AG09309 (cell line): Measurements from ENCODE around the gene FBXO31.

Experiments
- DNase-seq: peaks from one replicate; pipeline ENCODE4 v3.0.0-alpha.2; 2010; ENCODE audit warnings: low read depth
- H3K4me3 ChIP-seq: 2 replicates; pipeline ENCODE4 v1.5.1; 2011; ENCODE audit warnings: mild to moderate bottlenecking, low read depth, low read length, moderate library complexity; ENCODE audit not compliant: control insufficient read depth
- CTCF ChIP-seq: IDR thresholded peaks from 2 replicates; pipeline ENCODE4 v1.5.1; 2011; ENCODE audit warnings: mild to moderate bottlenecking, low read depth, low read length, inconsistent platforms; ENCODE audit not compliant: insufficient read depth, control insufficient read depth; ENCODE audit errors: missing control alignments

The FBXO31 gene

GRCh38 chr16:87411375-87412271 is 28.0 kb upstream of the FBXO31 start:
- no peak for DNase-seq
- no peak overlapping the region for H3K4me3 ChIP-seq
- TF ChIP-seq CTCF, result no peak

- no peak for TF ChIP-seq CTCF
Observed at GRCh38 chr16:87410968-87411367, 27.4 kb upstream of the FBXO31 start.

GRCh38 chr16:87410530-87410929 is 27.0 kb upstream of the FBXO31 start:
- TF ChIP-seq CTCF, result no peak
- DNase-seq, result no peak
- no peak overlapping the region for H3K4me3 ChIP-seq

More at GRCh38 chr16:87410968-87411367, 27.4 kb upstream of the FBXO31 start:
- no peak for DNase-seq
- H3K4me3 ChIP-seq, result no peak overlapping the region

- DNase-seq, result no peak
- no peak overlapping the region for H3K4me3 ChIP-seq
- TF ChIP-seq CTCF, result no peak
Observed at GRCh38 chr16:87409781-87410180, 26.2 kb upstream of the FBXO31 start.

- no peak for DNase-seq
- TF ChIP-seq CTCF, result no peak
- H3K4me3 ChIP-seq, result no peak overlapping the region
Observed at GRCh38 chr16:87409153-87409552, 25.6 kb upstream of the FBXO31 start.

- H3K4me3 ChIP-seq, result no peak overlapping the region
- TF ChIP-seq CTCF, result no peak
- DNase-seq, result no peak
Observed at GRCh38 chr16:87407511-87408112, 24.0 kb upstream of the FBXO31 start.
